BE2C (cell line): ENCODE results near the gene P3H4.
A peak's percentile ranks its signal among the peaks of the same experiment; 100 is the strongest.

Experiments
- DNase-seq: peaks from one replicate; pipeline ENCODE4 v3.0.0-alpha.2; 2020
- H3K27me3 ChIP-seq: fragments of 250-450 bp; sonication (Bioruptor Pico); 2 replicates; pipeline ENCODE4 v1.5.1; 2020; ENCODE audit warnings: mild to moderate bottlenecking
- H3K36me3 ChIP-seq: fragments of 250-450 bp; sonication (Bioruptor Pico); 2 replicates; pipeline ENCODE4 v1.5.1; 2020; ENCODE audit warnings: mild to moderate bottlenecking
- H3K4me1 ChIP-seq: fragments of 250-450 bp; sonication (Bioruptor Pico); 2 replicates; pipeline ENCODE4 v1.5.1; 2020
- H3K4me3 ChIP-seq: 2 replicates; pipeline ENCODE4 v1.5.1; 2011; ENCODE audit warnings: low read depth, low read length
- H3K9me3 ChIP-seq: fragments of 250-450 bp; sonication (Bioruptor Pico); 2 replicates; pipeline ENCODE4 v1.5.1; 2020
- TF ChIP-seq, protein P1 (sequence below): IDR thresholded peaks from 2 replicates; pipeline ENCODE4 v1.5.1; 2012; ENCODE audit warnings: mild to moderate bottlenecking, low read depth, low read length

The P3H4 gene

DNA sequence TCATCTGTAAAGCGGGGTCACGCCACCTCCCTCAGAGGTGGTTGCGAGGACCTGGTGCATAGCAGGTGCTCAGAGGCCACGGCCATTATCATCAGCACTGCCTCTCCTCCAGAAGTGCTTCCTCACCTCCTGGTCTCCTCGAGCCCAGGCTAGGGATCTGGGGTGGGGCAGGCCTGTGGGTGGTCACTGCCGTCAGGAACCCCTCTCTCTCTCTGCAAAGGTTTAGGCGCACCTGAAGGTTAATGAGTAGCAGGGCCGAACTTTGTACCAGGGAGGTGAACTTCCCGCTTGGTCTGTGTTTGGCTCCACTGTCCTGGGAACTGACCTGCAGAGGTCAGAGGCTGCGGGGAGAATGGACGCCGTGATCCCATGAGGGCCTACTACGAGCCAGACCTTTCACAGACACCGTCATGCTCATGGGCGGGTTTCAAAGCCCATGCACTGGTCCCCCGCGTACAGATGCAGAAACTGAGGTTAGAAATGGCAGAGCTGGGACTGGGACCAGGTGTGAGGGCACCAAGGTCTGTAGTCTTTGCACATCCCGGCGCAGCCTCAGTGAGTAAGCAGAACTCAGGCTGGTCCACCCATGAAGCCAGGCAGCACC, 39.1 kb downstream of the P3H4 start:
- H3K27me3 ChIP-seq, result no peaks in the 10 kb centered on the region
- H3K4me3 ChIP-seq, result no peak overlapping the region
- no peak for DNase-seq
- TF ChIP-seq, protein P1, sequence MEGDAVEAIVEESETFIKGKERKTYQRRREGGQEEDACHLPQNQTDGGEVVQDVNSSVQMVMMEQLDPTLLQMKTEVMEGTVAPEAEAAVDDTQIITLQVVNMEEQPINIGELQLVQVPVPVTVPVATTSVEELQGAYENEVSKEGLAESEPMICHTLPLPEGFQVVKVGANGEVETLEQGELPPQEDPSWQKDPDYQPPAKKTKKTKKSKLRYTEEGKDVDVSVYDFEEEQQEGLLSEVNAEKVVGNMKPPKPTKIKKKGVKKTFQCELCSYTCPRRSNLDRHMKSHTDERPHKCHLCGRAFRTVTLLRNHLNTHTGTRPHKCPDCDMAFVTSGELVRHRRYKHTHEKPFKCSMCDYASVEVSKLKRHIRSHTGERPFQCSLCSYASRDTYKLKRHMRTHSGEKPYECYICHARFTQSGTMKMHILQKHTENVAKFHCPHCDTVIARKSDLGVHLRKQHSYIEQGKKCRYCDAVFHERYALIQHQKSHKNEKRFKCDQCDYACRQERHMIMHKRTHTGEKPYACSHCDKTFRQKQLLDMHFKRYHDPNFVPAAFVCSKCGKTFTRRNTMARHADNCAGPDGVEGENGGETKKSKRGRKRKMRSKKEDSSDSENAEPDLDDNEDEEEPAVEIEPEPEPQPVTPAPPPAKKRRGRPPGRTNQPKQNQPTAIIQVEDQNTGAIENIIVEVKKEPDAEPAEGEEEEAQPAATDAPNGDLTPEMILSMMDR, result no peak
- peaks cover 14% of the 10 kb centered on the region for H3K36me3 ChIP-seq
- H3K9me3 ChIP-seq, result no peaks in the 10 kb centered on the region
- H3K4me1 ChIP-seq, result peaks cover 17% of the 10 kb centered on the region

DNA sequence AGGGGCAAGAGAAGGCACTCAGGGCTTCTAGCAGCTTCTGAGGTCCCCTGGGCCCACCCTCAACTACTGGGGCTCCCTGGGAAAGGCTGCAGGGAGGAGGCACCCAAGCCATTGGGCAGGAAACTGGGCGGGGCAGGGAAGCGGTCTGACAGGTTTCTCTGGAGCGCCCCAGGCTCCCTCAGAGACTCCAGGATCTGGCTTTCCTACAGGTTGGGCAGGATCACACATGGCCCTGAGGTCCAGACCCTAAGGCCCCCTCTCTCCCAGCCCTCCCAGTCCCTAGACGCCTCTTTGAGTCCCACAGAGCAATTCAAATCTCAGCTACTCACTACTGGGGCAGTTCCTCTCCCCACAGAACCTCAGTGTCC, 39.5 kb downstream of the P3H4 start:
- H3K36me3 ChIP-seq, result peaks cover 15% of the 10 kb centered on the region
- H3K9me3 ChIP-seq, result no peaks in the 10 kb centered on the region
- TF ChIP-seq, protein P1, result no peak
- no peaks in the 10 kb centered on the region for H3K27me3 ChIP-seq
- H3K4me1 ChIP-seq, result peaks cover 12% of the 10 kb centered on the region
- no peak overlapping the region for H3K4me3 ChIP-seq
- DNase-seq, result no peak

DNA sequence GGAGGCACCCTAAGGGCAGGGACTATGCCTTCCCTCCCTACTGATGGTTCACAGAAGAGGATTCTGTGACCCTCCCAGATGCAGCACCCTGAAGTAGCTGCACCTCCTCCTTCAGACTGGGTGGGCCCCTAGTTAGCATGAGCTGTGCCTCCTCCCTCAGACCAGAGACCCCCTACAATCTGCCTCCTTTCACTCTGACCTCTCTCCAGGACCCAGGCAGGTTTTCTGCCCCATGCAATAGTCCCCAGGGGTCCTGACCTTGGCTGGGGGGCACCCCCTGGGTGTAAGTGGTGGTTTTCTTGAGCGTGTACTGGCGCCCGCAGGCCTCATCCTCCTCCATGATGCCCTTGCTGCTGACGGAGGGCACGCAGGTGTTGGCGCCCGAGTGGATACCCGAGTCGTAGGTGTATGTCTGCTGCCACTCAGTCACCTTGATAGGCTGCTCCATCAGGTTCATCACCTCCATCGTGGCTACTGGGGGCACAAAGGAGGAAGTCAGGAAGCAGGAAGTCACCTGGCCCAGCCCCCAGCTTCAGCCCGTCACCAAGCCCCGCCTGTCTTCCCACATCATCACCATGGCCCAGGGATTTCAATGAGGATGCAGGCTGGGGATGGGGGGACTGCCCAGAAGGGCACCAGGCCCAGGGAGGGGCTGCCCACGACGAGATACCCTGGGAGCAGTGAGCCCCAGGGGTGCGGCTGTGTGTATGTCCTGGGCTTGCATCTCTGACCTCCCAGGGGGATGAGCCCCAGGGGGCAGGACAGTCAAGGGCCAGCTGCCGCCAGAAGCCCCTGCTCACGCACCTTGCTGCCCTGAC, 40.2 kb downstream of the P3H4 start:
- Histone ChIP-seq H3K36me3 (peaks cover 15% of the 10 kb centered on the region), H3K27me3 (no peaks in the 10 kb centered on the region), H3K9me3 (no peaks in the 10 kb centered on the region), H3K4me1 (peaks cover 12% of the 10 kb centered on the region), H3K4me3 (no peak overlapping the region)
- no peak for DNase-seq
- TF ChIP-seq, protein P1, result no peak

DNA sequence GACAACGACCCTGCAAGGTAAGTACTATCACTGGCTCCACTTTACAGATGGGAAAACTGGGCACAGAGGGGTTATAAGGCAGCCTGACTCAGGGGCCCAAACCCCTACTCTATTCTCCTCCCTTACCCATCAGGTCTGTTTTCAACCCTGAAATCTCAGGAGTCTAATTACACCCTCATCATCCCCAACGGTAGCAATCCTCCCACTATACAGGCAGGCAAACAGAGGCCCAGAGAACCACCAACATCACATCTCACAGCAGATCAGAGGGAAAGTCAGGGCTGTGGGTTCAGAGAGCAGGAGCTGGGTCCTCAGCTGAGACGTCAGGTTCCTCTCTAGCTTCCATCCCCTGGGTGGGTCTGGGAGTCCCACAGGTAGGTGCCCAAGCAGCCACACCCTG, 41.8 kb downstream of the P3H4 start:
- TF ChIP-seq, protein P1, result no peak
- Histone ChIP-seq H3K9me3 (no peaks in the 10 kb centered on the region), H3K4me3 (no peak overlapping the region), H3K27me3 (no peaks in the 10 kb centered on the region), H3K36me3 (peaks cover 19% of the 10 kb centered on the region), H3K4me1 (peaks cover 12% of the 10 kb centered on the region)
- DNase-seq, result no peak

DNA sequence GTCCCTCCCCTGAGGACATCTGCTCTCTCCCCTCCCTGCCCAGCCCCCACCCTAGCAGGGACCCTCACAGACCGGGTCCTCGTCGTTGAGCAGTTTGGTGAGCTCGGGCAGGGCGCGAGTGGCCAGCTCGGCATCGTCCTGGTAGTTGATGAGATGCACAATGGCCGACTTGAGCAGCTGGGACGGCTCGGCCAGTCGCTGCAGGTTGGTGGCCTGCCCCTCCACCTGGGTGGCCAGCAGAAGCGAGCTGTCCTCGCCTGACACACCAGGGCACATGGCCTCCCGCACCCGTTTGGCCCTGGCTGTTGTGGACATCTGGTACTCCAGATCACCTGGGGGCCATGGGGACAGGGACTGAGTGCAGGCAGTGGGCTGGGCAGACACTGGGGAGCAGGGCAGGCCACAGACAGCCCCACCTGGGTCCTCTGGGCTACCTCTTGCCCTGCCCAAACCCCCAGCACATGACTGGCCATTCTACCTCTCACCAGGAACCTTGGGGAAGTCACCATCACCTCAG, 42.3 kb downstream of the P3H4 start:
- Histone ChIP-seq H3K4me3 (no peak overlapping the region), H3K9me3 (no peaks in the 10 kb centered on the region), H3K27me3 (no peaks in the 10 kb centered on the region), H3K36me3 (peaks cover 19% of the 10 kb centered on the region), H3K4me1 (peaks cover 12% of the 10 kb centered on the region)
- DNase-seq, result no peak
- TF ChIP-seq, protein P1, result no peak

DNA sequence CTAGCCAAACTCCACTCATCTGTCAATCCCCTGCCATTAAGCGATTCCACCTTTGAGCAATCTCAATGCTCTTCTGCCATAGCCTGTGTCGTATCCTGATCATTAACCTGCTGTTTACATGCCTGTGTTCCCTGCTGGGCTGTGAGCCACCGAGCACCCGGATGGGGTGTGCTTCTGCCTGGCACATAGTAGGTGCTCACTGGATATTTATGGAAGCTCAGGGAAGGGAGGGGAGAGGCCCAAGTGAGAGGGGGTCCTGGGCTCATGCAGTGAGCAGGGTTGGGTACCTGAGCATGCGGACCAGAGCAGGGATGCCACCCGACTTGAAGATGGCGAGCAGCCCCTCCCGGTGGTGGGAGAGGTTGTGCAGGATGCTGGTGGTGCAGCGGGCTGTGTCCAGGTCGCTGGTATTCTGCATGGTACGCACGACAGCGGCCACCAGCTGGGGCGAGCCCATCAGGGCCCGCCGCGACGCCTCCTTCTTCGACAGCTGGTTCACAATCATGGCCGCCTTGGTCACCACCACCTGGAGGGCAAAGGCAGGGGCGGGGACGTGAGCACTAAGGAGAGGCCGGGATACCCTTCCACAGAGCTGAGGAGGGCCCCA, 43.0 kb downstream of the P3H4 start:
- H3K4me3 ChIP-seq, result no peak overlapping the region
- peaks cover 23% of the 10 kb centered on the region for H3K36me3 ChIP-seq
- no peaks in the 10 kb centered on the region for H3K9me3 ChIP-seq
- peaks cover 11% of the 10 kb centered on the region for H3K4me1 ChIP-seq
- H3K27me3 ChIP-seq, result no peaks in the 10 kb centered on the region
- TF ChIP-seq, protein P1, result 0 out of 2 replicates have a peak, but pooled peaks have one; percentile 2
- no peak for DNase-seq
